Stimulated activated CD8-positive, alpha-beta memory T cell treated with anti-CD3 and anti-CD28 coated beads, Interleukin-15, amount 100 ng/mL, for 24 hours (primary cell): ENCODE measurements around the gene C19orf25.
"Not testable (repeated sequence)": the region's sequence is repeated elsewhere in the genome, so short reads cannot be mapped to it uniquely, and the experiment has no call there.

Source experiments
- DNase-seq: peaks from one replicate; pipeline ENCODE4 v3.0.0-alpha.2; 2020; ENCODE audit warnings: low read depth

C19orf25 gene

GRCh38 chr19:1449467-1450442 is 29.3 kb downstream of the C19orf25 start, which contains the start of gene APC2:
Gene APC2 (plus strand): TSS chr19:1450121. CDS start chr19:1453002, 2,881 bp downstream.
- no peak for DNase-seq

- DNase-seq = no peak
Observed at GRCh38 chr19:1447944-1448343, 31.1 kb downstream of the C19orf25 start.

- DNase-seq = no peak
Observed at GRCh38 chr19:1447504-1447903, 31.5 kb downstream of the C19orf25 start.

- DNase-seq = no peak
Observed at GRCh38 chr19:1446713-1447481, 32.1 kb downstream of the C19orf25 start.

GRCh38 chr19:1445932-1446712 is 32.9 kb downstream of the C19orf25 start:
- DNase-seq = no peak

- DNase-seq = peak; percentile 54
Observed at GRCh38 chr19:1445185-1445931, 33.7 kb downstream of the C19orf25 start.

GRCh38 chr19:1441677-1442438 is 37.2 kb downstream of the C19orf25 start:
- no peak for DNase-seq

- DNase-seq = no peak
Observed at GRCh38 chr19:1441022-1441426, 38.0 kb downstream of the C19orf25 start.

GRCh38 chr19:1440418-1440801 is 38.6 kb downstream of the C19orf25 start:
- no peak for DNase-seq

GRCh38 chr19:1439525-1440417 is 39.2 kb downstream of the C19orf25 start:
- not testable (repeated sequence) for DNase-seq

- DNase-seq = no peak
Observed at GRCh38 chr19:1438933-1439354, 40.1 kb downstream of the C19orf25 start.

GRCh38 chr19:1438035-1438932 is 40.7 kb downstream of the C19orf25 start, which contains the start of gene RPS15:
Gene RPS15 (plus strand): TSS chr19:1438396. CDS start chr19:1438426, 30 bp downstream.
- DNase-seq = peak; percentile 92

- no peak for DNase-seq
Observed at GRCh38 chr19:1437609-1438008, 41.4 kb downstream of the C19orf25 start.

- no peak for DNase-seq
Observed at GRCh38 chr19:1435378-1435989, 43.5 kb downstream of the C19orf25 start.

- no peak for DNase-seq
Observed at GRCh38 chr19:1434577-1435060, 44.4 kb downstream of the C19orf25 start.

GRCh38 chr19:1434040-1434366 is 45.0 kb downstream of the C19orf25 start:
- no peak for DNase-seq

GRCh38 chr19:1433119-1434039 is 45.6 kb downstream of the C19orf25 start:
- no peak for DNase-seq
